Endothelial cell of umbilical vein (primary cell): Measurements from ENCODE around the gene CD55. TPM values are rescaled to one million over a fixed set of nuclear protein-coding genes. Genes with fewer than 3 reads are reported as not detected.

Experiments used
- BruUV-seq: library from RNA; stranded (reverse); fragments of 400-500 nt; replicated peaks from 2 replicates; lab custom pipeline; 2021; lab: Mats Ljungman, UMichigan
- CTCF ChIA-PET: fragments of 300-600, 350-600 bp; sonication (Branson Sonifier 250); formaldehyde crosslinking; loops from one replicate; lab custom pipeline; 2021; ENCODE audit warnings: antibody characterized with exemption, inconsistent platforms; lab: Charles Lee
- POLR2A ChIA-PET: fragments of 300-600, 350-600 bp; sonication (Branson Sonifier 250); formaldehyde crosslinking; loops from one replicate; lab custom pipeline; 2021; ENCODE audit warnings: antibody characterized with exemption, inconsistent platforms; lab: Charles Lee
- DNase-seq: peaks from one replicate; pipeline ENCODE4 v3.0.0-alpha.2; 2011; ENCODE audit warnings: low read depth, low spot score
- FAIRE-seq: peaks from 2 replicates; lab custom pipeline; 2011; peaks lifted over from hg19 to GRCh38; lab: Jason Lieb, UNC
- H2AFZ ChIP-seq: 2 replicates; pipeline ENCODE4 v1.6.0; 2012; ENCODE audit warnings: low read depth, low read length, control low read depth, inconsistent platforms
- H3K27ac ChIP-seq: 2 replicates; pipeline ENCODE4 v1.5.1; 2011; ENCODE audit warnings: low read depth, mild to moderate bottlenecking, control low read depth, low read length, moderate library complexity; ENCODE audit not compliant: insufficient read depth
- H3K27me3 ChIP-seq, 2 experiments: 2 replicates each; pipeline versions ENCODE4 v1.6.0 to v1.6.1; 2011; ENCODE audit warnings: low read length in 2 of 2, mixed read lengths in 1 of 2; ENCODE audit not compliant: control insufficient read depth in 2 of 2, insufficient read depth in 2 of 2
- H3K36me3 ChIP-seq, 2 experiments: 2 replicates in 1 of 2; 3 replicates in 1 of 2; pipeline ENCODE4 v1.5.1; 2011; ENCODE audit warnings: low read length in 2 of 2, mild to moderate bottlenecking in 1 of 2, moderate library complexity in 1 of 2; ENCODE audit not compliant: control insufficient read depth in 2 of 2, insufficient read depth in 2 of 2; ENCODE audit errors: extremely low read depth in 1 of 2
- H3K4me1 ChIP-seq: 3 replicates; pipeline ENCODE4 v1.5.1; 2011; ENCODE audit warnings: mild to moderate bottlenecking, low read length; ENCODE audit not compliant: control insufficient read depth, insufficient read depth; ENCODE audit errors: extremely low read depth
- H3K4me2 ChIP-seq: 2 replicates; pipeline ENCODE4 v1.6.1; 2011; ENCODE audit warnings: low read length, control low read depth, mixed read lengths; ENCODE audit not compliant: insufficient read depth
- H3K4me3 ChIP-seq, 3 experiments: fragments of 200-600 bp in 1 of 3; sonication (generic), shearing (Covaris generic) in 1 of 3; replicated peaks in 1 of 3; 2 replicates each; pipeline ENCODE4 v1.5.1; 2011 to 2016; ENCODE audit warnings: control low read depth in 3 of 3, low read length in 3 of 3, mild to moderate bottlenecking in 2 of 3, inconsistent platforms in 1 of 3, low read depth in 1 of 3, moderate library complexity in 1 of 3; ENCODE audit not compliant: insufficient read depth in 1 of 3
- H3K79me2 ChIP-seq: 2 replicates; pipeline ENCODE4 v1.6.0; 2012; ENCODE audit warnings: low read length, inconsistent platforms; ENCODE audit not compliant: control insufficient read depth, insufficient read depth
- H3K9ac ChIP-seq: replicated peaks from 2 replicates; pipeline ENCODE3; 2011; ENCODE audit warnings: low read length, control low read depth; ENCODE audit not compliant: insufficient read depth; ENCODE audit errors: extremely low read depth
- H3K9me1 ChIP-seq: replicated peaks from 3 replicates; pipeline ENCODE4 v1.6.0; 2011; ENCODE audit warnings: mild to moderate bottlenecking, low read length; ENCODE audit not compliant: control insufficient read depth, insufficient read depth; ENCODE audit errors: extremely low read depth
- H3K9me3 ChIP-seq: replicated peaks from 2 replicates; pipeline ENCODE4 v1.5.1; 2012; ENCODE audit warnings: low read length, inconsistent platforms; ENCODE audit not compliant: control insufficient read depth, insufficient read depth
- H4K20me1 ChIP-seq: replicated peaks from 2 replicates; pipeline ENCODE3; 2011; ENCODE audit warnings: mild to moderate bottlenecking, low read length; ENCODE audit not compliant: control insufficient read depth, insufficient read depth; ENCODE audit errors: extremely low read depth
- CTCF ChIP-seq, 2 donors: IDR thresholded peaks; 1 replicate in 1 of 2; 2 replicates in 1 of 2; pipeline ENCODE4 v1.5.1; 2011; ENCODE audit warnings: low read length in 2 of 2, mild to moderate bottlenecking in 2 of 2, moderate library complexity in 2 of 2, control low read depth in 1 of 2, inconsistent platforms in 1 of 2, low read depth in 1 of 2; ENCODE audit not compliant: insufficient read depth in 1 of 2; ENCODE audit errors: extremely low read depth in 1 of 2
- EZH2 ChIP-seq: IDR thresholded peaks from 2 replicates; pipeline ENCODE4 v1.6.1; 2012; ENCODE audit warnings: borderline replicate concordance, low read depth, mild to moderate bottlenecking, moderate library complexity, low read length, inconsistent platforms; ENCODE audit not compliant: severe bottlenecking
- FOS ChIP-seq: IDR thresholded peaks from 2 replicates; pipeline ENCODE4 v1.6.1; 2011; ENCODE audit warnings: mild to moderate bottlenecking, low read length, moderate library complexity, borderline replicate concordance; ENCODE audit not compliant: insufficient read depth
- GATA2 ChIP-seq: IDR thresholded peaks from 2 replicates; pipeline ENCODE4 v1.7.0; 2011; ENCODE audit warnings: low read depth, mild to moderate bottlenecking, moderate library complexity, mixed read lengths, low read length; ENCODE audit not compliant: insufficient read length, insufficient read depth
- JUN ChIP-seq: IDR thresholded peaks from 2 replicates; pipeline ENCODE4 v1.6.1; 2011; ENCODE audit warnings: borderline replicate concordance, low read depth; ENCODE audit not compliant: insufficient read length, insufficient read depth
- MAX ChIP-seq: IDR thresholded peaks from 2 replicates; pipeline ENCODE4 v1.6.1; 2011; ENCODE audit not compliant: insufficient read depth, insufficient read length
- MYC ChIP-seq: IDR thresholded peaks from one replicate; pipeline ENCODE4 v1.6.1; 2011; ENCODE audit warnings: mild to moderate bottlenecking, low read depth, low read length
- POLR2A ChIP-seq: IDR thresholded peaks from 2 replicates; pipeline ENCODE4 v1.6.1; 2012; ENCODE audit warnings: low read depth, mild to moderate bottlenecking, control low read depth, low read length
- POLR2AphosphoS5 ChIP-seq: IDR thresholded peaks from 2 replicates; pipeline ENCODE4 v1.6.1; 2012; ENCODE audit warnings: low read depth, mild to moderate bottlenecking, control low read depth, low read length, moderate library complexity; ENCODE audit not compliant: insufficient read depth
- dilution Hi-C: fragments of 300-500 bp; cut with MboI; formaldehyde crosslinking; loops from one replicate; pipeline ENCODE4 v1.15.0; 2019; ENCODE audit warnings: low sequenced_read_pairs; ENCODE audit not compliant: extremely low pct_ligation_motif_present
- intact Hi-C: fragments of 100-400 bp; cut with micrococcal nuclease; formaldehyde crosslinking; loops from one replicate; pipeline ENCODE4 v1.10.0; 2022
- polyA plus RNA-seq, 4 experiments: library from polyadenylated mRNA; depleted of rRNA in 3 of 4; stranded (reverse) in 3 of 4; unstranded in 1 of 4; fragments of >200 nt; gene quantifications; 2 replicates each; pipeline versions ENCODE4 v1.2.1 to v1.2.3, GENCODE V29; 2011 to 2012; ENCODE audit warnings: missing spikeins in 1 of 4
- total RNA-seq: library from RNA; stranded (reverse); gene quantifications from 2 replicates; pipeline ENCODE4 v1.2.3, GENCODE V29; 2021

Gene CD55
- total and polyA plus RNA-seq, 2 donors (not counting 3 experiments of a cell fraction or from before 2014, with no cell fraction given) = 111 to 179 TPM

GRCh38 chr1:207316622-207317391 is 4.7 kb upstream of the CD55 start:
- dilution Hi-C loops (no loop called here), intact Hi-C loops (no loop called here)
- DNase-seq = no peak
- no peaks in the 10 kb centered on the region for H3K36me3 ChIP-seq
- H3K9me3 ChIP-seq = no peaks in the 10 kb centered on the region
- BruUV-seq = no TSS peak
- no peaks in the 10 kb centered on the region for H3K9me1 ChIP-seq
- H3K4me2 ChIP-seq = no peak overlapping the region
- no peaks in the 10 kb centered on the region for H3K27me3 ChIP-seq
- no peak for FAIRE-seq
- no peak overlapping the region for H3K27ac ChIP-seq
- no peak for TF ChIP-seq JUN
- TF ChIP-seq CTCF (IDR thresholded peaks at IDR 0.05; ENCODE audit: extremely low read depth in 1 of 2, insufficient read depth in 1 of 2, low read depth in 1 of 2, low read length in 2 of 2) = no peak
- no peak for TF ChIP-seq POLR2A
- no peak for TF ChIP-seq POLR2AphosphoS5
- TF ChIP-seq GATA2 = no peak
- H3K79me2 ChIP-seq = no peaks in the 10 kb centered on the region
- H4K20me1 ChIP-seq = no peaks in the 10 kb centered on the region
- H3K4me1 ChIP-seq = no peaks in the 10 kb centered on the region
- CTCF ChIA-PET = no interaction called here
- no peak overlapping the region for H2AFZ ChIP-seq
- POLR2A ChIA-PET = no interaction called here
- no peak overlapping the region for H3K9ac ChIP-seq
- H3K4me3 ChIP-seq = no peak overlapping the region

DNA sequence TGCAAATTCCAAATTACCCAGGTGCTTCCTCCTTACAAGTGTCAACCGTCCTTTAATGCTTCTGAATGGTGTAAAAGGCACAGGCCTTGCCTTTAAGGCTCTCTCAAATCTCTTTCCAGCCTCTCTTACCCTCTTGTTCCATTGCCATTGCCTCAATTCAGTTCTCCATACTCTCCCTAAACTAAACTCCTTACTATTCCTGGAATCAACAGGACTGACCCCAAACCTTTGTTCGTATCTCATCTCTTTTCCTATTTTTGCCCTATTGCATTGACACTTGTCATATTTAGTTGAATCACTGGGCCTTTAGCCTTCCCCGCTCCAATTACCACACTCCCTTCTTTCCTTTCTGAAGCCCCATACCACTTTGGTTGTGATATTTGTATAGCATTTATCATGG is 3.9 kb upstream of the CD55 start:
- Histone ChIP-seq H4K20me1 (no peaks in the 10 kb centered on the region), H3K9me1 (no peaks in the 10 kb centered on the region), H3K79me2 (peaks cover 7% of the 10 kb centered on the region), H3K4me1 (peaks cover 1% of the 10 kb centered on the region), H3K4me2 (no peak overlapping the region), H2AFZ (no peak overlapping the region), H3K9me3 (no peaks in the 10 kb centered on the region), H3K4me3 (no peak overlapping the region), H3K9ac (no peak overlapping the region), H3K27ac (no peak overlapping the region), H3K36me3 (no peaks in the 10 kb centered on the region), H3K27me3 (no peaks in the 10 kb centered on the region)
- dilution Hi-C loops (no loop called here), intact Hi-C loops (no loop called here)
- DNase-seq = no peak
- CTCF ChIA-PET = no interaction called here
- TF ChIP-seq MYC (no peak), CTCF (IDR thresholded peaks at IDR 0.05; ENCODE audit: extremely low read depth in 1 of 2, insufficient read depth in 1 of 2, low read depth in 1 of 2, low read length in 2 of 2) (no peak), POLR2A (no peak), EZH2 (no peak), FOS (no peak), POLR2AphosphoS5 (no peak), MAX (no peak), JUN (no peak)
- POLR2A ChIA-PET = no interaction called here
- no peak for FAIRE-seq
- no TSS peak for BruUV-seq
